ENCODE measurements around the gene GALNT13.

Gene GALNT13

DNA sequence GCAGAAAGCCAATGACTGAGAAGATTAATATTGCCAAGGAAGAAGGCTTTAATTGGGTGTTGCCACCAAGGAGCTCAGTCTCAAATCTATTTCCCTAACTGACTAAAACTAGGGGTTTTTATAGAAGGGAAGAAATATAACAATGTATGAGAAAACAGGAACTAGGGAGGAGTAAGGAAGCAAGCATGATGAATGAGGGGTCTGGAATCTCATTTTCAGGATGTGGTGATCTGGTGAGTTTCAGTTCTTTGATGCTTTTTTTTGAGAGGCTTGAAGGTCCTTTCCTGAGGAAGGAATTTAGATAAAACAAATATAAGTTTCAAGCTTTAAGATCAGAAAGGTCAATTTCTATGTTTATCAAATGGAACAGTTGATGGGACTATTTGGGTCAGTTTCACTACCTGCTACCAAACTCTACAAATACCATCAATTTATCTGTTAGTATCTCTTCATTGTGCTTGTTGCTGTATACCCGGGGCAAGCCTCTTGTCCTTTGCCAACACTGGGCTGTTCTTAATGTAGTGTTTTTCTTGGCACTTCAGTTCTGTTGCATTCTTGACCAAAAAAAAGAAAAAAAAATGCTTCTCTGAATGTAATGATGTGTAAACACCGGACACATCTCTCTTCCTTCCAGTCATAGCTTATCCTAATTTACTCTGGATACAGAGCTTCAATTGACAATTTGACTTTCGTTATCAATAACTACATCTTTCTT is 357.0 kb downstream of the GALNT13 start:
- DNase-seq: no peak

GRCh38 chr2:154229966-154230365 is 358.2 kb downstream of the GALNT13 start:
- DNase-seq: no peak

DNA sequence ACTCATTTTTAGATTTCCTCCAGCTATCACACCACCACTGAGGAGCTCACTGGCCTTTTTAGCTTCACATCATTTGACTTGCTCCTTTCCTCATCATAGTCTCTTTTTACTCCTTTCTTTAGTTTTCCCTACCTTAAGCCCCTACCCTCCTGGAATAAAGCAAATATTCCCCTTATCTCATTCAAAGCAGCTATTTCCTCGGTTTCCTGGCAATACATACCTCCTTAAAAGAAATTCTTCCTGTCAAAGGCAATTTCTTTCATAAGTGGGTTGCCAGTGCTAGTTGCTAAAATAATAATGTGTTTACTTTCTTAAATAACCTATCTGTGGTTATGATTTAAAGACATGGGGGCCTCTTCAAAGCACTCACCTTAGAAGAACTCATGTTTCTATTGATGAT is 359.3 kb downstream of the GALNT13 start:
- DNase-seq: no peak

DNA sequence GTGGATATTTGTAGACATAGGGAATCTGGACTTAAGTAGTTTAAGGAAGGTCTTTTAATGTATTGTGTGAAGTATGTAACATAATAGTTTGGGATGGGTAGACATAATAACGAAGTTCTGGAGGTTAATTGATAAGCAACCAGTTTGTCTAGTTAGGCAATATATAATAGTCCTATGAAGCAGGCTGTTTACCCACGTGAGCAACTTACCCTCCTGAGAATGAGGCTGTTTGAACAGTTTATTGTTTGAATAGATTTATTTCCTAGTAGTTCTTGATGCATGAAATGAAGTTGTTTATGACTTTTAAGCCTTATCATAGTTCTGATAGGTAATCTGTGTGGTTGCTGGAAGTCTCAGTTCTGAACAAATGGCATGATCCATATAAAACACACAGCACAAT is 361.5 kb downstream of the GALNT13 start:
- no peak for DNase-seq

- no peak for DNase-seq
These were observed 366.5 kb downstream of the GALNT13 start for GRCh38 chr2:154238252-154238651.

- DNase-seq: no peak
These were observed 368.6 kb downstream of the GALNT13 start for GRCh38 chr2:154240316-154240715.

GRCh38 chr2:154240921-154241379 is 369.2 kb downstream of the GALNT13 start:
- peak; percentile 10 for DNase-seq

GRCh38 chr2:154242687-154243086 is 371.0 kb downstream of the GALNT13 start:
- no peak for DNase-seq

- no peak for DNase-seq
These were observed 372.0 kb downstream of the GALNT13 start for GRCh38 chr2:154243685-154244084.

GRCh38 chr2:154244932-154245331 is 373.2 kb downstream of the GALNT13 start:
- DNase-seq: no peak

DNA sequence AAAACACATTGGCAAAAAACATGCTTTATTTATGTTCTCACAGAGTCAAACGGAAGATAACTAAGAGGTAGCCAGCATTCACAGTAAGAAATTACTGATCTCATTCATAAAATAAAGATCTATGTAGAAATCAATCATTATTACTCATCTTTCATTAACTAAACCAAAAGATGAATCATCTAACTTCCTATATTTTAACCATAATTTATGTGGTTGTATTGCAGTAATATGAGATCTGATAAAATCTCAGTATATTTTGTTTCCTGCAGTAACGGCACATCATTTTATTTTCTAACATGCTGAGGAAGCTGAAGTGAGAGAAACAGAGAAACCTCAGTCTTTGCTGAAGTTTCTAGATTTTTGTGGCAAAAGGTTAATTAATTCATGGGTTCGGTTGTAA is 375.8 kb downstream of the GALNT13 start:
- DNase-seq: no peak

- DNase-seq: no peak
These were observed 384.4 kb downstream of the GALNT13 start for GRCh38 chr2:154256136-154256535.

DNA sequence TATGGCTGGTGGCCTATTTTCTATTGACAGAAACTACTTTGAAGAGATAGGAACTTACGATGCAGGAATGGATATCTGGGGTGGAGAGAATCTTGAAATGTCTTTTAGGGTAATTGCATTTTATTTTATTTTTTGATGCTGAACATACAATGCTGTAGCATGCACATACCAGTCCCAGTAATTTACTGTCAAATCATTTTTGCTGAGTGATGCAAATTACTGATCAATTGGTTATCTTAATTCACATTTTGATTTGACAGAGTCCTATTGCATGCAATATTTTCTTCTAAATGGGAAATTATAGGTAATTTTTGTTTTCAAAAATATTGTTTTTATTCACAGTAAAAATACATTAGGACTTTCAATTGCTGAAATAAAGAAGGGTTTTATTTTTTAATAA is 387.3 kb downstream of the GALNT13 start:
- DNase-seq: no peak

- no peak for DNase-seq
These were observed 389.8 kb downstream of the GALNT13 start for GRCh38 chr2:154261473-154262027.

DNA sequence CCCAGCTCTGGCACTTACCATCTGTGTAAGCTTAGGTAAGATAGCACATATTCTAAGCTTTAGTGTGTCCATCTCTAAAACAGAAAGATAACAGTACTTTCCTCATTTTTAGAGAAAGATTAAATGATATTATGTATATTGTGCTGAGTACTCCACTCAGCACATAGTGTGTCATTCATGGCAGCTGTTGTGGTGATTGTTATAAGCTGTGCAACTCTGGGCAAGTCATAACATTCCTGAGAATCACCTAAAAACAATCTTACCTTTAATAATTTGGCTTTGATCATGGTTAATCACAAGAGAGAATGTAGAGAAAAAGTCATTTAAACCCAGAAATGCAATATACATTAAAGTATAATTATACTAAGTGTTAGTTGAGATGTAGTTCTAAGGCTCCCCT is 391.5 kb downstream of the GALNT13 start:
- no peak for DNase-seq

- DNase-seq: no peak
These were observed 392.3 kb downstream of the GALNT13 start for GRCh38 chr2:154264024-154264423.

- DNase-seq: no peak
These were observed 396.3 kb downstream of the GALNT13 start for GRCh38 chr2:154267983-154268382.

GRCh38 chr2:154280543-154280942 is 408.8 kb downstream of the GALNT13 start:
- no peak for DNase-seq

DNA sequence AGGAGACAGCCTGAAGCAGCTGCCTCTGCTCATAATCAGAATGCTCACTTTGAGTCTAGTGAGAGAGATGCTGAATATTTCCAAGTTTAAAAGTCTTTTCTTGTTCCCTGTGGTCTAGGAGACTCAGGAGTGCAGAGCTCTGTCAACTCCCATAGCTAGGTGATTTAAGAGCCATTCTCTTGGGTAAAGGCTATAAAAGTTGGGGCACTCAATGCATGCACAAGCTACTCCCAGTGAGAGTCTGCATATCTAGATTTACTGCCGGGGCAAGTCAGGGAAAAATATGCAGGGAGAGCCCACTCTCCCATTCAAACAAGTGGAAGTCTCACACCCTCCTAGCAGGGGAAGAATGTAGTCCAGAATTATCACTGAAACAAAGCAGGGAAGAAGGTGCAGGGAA is 418.1 kb downstream of the GALNT13 start:
- DNase-seq: no peak

GRCh38 chr2:154291511-154291910 is 419.8 kb downstream of the GALNT13 start:
- DNase-seq: no peak

- DNase-seq: no peak
These were observed 420.2 kb downstream of the GALNT13 start for GRCh38 chr2:154291927-154292326.

- DNase-seq: no peak
These were observed 422.1 kb downstream of the GALNT13 start for GRCh38 chr2:154293864-154294263.

- DNase-seq: no peak
These were observed 434.7 kb downstream of the GALNT13 start for GRCh38 chr2:154306266-154306970.

DNA sequence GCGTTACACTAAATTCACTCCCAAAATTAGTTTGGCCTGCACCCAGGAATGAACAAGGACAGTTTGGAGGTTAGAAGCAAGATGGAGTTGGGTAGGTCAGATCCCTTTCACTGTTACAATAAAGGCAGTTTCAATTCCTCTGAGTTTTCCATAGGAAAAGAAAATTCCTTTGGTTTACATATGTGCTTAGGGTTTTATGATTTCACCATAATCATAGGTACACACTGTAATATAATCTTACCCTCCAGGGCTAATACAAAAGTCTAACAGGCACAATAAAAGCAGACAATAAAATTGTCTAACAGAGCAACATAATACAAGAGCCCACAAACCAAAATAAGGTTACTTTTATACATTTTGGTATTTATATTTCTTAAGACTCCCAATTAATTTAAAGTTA is 435.3 kb downstream of the GALNT13 start:
- no peak for DNase-seq

Data from right hindlimb (tissue), 1 donor.